HG02852 (cell line): ENCODE results near the gene DNASE1L2.

Experiments
- ATAC-seq: cut with Tn5 transposase; IDR thresholded peaks from one replicate; pipeline ENCODE4 v1.9.1; 2021; ENCODE audit warnings: mild to moderate bottlenecking, moderate library complexity; ENCODE audit not compliant: unreplicated experiment

Gene DNASE1L2, protein sequence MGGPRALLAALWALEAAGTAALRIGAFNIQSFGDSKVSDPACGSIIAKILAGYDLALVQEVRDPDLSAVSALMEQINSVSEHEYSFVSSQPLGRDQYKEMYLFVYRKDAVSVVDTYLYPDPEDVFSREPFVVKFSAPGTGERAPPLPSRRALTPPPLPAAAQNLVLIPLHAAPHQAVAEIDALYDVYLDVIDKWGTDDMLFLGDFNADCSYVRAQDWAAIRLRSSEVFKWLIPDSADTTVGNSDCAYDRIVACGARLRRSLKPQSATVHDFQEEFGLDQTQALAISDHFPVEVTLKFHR

DNA sequence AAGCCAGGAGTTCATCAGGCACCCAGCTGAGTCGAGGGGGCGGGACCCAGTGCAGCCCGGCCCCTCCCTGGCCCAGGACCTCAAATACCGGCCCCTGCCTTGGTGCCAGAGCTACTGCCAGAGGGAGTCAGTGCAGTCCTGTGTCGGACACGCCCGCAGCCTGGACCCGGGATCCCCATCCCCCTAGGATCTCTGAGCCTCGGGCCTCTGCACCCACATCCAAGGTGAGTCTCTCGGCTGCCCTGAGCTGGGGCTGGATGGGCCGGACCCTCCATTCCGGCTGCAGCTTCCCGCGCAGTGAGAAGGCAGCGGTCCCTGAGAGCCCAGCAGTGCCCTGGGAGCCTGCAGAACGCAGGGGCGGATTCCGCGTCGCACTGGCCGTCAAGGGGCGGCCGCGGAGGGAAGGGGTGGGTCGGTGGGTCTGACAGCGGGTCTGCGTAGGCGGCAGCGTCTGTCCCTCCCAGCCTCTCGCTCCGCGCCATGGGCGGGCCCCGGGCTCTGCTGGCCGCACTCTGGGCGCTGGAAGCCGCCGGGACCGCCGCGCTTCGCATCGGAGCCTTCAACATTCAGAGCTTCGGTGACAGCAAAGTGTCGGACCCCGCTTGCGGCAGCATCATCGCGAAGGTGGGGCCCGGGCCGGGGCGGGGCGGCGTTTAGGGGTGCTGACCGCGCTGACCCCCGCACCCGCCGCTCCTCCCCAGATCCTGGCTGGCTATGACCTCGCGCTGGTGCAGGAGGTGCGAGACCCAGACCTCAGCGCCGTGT lies at the start of gene DNASE1L2:
DNASE1L2 (plus strand) TSS at position 108 of the 765 bp plus-strand sequence; CDS start at position 481, 373 bp downstream.
- no peak for ATAC-seq

DNA sequence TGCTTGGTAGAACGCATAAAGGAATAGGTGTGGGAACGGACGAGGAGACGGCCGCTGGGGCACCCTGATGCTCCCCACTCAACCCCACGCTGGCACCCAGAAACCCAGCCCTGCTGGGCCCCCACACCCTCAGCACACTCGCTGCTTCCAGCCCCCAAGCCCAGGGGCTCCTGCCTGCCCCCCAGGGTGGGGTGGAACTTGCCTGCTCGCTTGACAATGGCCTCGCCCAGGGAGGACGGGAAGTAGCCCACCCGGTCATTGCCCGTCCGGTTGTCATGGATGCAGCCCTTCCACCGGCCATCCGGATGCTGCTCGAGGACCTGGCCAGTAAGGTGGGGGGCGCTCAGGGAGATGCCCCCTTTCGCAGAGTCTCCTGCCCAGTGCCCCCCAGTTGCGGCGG lies 49.7 kb upstream of the DNASE1L2 start:
- ATAC-seq: no peak

DNA sequence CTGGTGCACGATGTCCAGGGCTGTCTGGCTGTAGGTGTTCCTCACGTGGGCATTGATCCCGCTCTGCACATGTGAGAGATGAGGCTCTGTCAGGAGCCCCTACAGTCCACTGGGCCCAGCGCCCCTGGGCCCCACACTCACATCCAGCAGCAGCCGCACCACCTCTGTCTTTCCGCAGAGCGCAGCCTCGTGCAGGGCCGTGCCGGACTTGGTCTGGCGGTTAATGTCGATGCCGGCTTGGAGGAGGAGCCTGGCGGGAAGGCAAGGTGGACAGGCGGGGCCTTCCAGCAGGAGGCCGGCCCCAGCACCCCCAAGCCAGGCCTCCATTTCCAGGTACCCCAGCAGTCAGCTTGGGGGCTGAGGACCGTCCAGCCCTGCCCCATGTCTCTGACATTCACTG lies 49.0 kb upstream of the DNASE1L2 start:
- ATAC-seq: no peak

DNA sequence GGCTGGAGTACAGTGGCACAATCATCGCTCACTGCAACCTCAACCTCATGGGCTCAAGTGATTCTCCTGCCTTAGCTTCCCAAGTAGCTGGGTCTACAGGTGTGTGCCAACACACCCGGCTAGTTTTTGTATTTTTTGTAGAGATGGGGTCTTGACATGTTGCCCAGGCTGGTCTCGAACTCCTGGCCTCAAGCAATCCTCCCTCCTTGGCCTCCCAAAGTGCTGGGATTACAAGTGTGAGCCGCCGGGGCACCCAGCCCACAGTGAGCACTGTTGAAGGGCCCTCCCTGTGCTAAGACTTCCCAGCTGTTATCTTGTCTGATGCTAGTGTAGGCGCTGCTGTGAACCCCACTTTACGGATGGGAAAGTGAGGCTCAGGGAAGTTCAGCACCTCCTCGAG lies 47.8 kb upstream of the DNASE1L2 start:
- no peak for ATAC-seq

DNA sequence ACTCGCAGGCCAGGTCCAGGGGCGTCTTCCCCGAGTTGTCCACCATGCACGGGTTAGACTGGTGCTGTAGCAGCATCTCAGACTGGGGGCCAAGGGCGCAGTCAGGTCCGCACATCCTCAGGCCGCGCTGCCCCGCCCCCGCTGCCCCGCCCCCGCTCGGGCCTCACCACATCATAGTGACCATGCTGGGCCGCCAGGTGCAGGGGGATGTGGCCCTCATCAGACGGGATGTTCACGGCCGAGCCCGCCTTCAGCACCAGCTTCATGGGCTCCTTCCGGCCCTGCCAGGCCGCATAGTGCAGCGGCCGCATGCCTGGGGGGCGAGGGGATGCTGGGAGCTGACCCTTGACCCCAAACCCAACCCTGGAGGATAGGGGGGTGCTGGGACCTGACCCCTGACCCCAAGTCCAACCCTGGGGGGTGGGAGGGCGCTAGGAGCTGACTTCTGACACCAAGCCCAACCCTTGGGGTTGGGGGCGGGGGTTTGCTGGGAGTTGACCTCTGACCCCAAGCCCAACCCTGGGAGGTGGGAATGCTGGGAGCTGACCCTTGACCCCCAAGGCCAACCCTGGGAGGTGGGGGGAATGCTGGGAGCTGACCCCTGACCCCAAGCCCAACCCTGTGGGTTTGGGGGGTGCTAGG lies 46.9 kb upstream of the DNASE1L2 start:
- no peak for ATAC-seq

DNA sequence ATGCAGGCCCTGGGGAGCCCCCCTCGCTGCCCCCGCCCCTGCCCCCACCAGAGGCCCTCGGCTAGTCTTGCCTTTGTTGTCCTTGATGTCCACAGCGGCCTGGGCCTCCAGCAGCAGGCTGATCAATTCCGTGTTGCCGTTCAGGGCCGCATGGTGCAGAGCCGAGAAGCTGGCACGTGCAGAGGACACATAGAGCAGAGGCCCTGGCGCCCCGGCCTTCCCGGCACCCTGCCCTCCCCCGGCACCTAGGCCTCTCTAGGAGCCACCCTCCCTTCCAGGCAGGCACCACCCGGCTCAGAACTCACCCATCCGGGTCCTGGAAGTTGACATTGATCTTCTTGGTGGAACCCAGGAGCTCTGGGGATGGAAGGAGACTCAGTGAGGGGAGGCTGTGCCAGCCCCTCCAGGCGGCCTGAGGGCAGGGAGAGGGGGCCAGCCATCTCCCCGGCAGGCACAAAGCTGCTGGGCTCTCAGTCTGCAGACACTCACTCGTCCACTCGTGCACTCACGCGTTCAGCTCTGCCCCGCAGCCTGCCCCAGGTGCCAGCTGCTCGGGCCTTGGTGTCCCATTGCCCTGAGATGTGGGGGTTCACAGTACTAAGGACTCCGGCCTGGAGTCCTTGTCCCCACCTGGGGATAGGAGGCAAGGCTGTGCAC lies 46.1 kb upstream of the DNASE1L2 start:
- no peak for ATAC-seq

DNA sequence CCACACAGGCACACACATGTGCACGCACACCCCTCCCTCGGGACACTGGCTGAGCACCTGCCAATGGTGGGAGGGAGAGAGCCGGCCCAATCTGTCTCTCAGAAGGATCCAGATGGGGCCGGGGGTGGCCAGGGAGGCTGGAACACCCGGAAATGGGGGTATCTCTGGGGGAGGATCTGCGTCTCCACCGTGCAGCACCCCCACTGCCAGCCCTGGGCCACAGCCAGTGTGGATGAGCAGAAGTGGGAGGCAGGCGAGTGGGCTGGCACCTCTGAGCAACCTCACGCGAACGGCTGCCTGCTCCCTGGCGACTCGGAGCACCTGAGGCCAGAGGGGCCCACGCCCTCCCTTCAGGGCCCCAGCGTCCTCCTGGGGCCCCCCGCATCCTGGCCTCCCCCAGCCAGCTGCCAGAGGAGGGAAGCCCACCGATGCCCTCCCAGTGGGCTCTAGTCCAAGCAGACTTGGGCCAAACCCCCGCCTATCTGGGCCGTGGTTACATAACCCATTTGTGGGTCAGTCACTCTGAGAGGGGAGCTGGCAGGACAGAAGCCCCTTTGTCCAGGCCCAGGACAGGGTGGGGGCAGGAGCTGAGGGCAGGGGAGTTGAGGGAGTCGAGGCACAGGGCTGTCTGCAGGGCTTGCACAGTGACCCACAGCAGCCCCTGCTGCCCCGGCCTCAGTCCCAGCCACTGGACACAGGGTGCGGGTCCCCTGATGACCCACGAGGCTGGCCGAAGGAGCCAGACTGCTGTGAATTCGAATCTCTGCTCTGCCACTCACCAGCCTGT lies 45.4 kb upstream of the DNASE1L2 start:
- ATAC-seq: no peak

DNA sequence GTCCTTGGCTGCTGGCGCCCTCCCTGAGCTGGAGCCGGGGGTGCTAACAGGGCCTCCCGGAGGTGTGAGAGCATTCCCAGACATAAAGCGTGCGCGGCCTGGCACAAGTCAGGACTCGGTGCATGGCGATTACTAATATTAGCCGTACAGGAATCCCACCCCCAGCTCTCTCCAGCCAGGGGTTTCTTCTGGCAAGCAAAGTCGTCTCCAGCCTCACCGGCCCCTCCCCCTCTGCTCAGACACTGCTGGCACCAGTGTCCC lies 44.9 kb upstream of the DNASE1L2 start:
- ATAC-seq: no peak

DNA sequence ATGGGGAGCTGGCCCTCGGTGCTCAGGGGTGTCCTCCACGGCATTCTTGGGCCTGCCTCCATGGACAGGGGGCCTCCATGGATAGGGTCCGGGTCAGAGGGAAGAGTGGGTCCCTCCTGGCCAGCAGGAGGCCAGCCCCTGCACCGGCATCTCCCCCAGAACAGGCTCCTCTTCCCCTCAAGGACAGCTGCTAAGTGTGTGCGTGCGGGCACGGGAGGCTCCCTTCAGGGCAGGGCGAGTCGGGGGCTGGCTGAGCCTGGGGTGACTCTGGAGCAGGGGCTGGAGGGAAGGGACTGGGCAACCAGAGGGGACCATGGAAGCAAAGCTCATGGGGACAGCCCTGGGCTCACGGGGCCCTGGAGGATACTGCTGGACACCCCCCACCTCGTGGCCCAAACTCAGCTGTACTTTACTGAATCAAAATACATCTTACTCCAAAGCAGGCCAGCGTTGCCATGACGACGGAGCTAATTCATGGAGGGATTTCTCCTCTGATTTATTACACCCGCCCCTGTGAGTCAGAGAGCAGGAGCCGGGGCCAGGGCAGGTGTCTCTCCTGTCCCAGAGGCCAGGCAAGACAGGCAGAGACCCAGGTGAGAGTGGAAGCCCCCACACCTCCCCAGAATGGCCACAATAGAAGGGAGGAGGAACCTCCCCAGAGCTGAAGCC lies 41.9 kb upstream of the DNASE1L2 start:
- no peak for ATAC-seq

DNA sequence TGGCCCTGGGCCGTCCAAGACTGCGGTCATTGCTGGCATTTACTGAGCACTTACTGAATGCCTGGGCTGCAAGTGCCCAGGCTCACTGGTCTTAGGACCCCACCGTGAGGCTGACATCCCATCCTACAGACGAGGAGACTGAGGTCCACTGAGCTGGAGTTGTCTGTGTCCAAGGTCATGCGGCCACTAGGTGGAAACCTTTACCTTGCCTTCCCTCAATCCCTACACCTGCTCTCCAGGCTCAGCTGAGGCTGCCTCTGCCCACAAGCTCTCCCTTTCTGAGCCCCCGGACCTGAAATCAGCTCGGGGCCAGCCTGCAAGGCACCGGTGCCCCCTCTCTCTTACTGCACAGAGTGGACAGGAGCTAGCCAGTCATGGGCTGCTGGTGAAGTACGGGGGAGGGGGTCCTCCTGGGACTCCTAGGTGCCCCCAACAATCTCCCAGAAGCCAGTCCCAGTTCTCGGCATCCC lies 41.4 kb upstream of the DNASE1L2 start:
- no peak for ATAC-seq

DNA sequence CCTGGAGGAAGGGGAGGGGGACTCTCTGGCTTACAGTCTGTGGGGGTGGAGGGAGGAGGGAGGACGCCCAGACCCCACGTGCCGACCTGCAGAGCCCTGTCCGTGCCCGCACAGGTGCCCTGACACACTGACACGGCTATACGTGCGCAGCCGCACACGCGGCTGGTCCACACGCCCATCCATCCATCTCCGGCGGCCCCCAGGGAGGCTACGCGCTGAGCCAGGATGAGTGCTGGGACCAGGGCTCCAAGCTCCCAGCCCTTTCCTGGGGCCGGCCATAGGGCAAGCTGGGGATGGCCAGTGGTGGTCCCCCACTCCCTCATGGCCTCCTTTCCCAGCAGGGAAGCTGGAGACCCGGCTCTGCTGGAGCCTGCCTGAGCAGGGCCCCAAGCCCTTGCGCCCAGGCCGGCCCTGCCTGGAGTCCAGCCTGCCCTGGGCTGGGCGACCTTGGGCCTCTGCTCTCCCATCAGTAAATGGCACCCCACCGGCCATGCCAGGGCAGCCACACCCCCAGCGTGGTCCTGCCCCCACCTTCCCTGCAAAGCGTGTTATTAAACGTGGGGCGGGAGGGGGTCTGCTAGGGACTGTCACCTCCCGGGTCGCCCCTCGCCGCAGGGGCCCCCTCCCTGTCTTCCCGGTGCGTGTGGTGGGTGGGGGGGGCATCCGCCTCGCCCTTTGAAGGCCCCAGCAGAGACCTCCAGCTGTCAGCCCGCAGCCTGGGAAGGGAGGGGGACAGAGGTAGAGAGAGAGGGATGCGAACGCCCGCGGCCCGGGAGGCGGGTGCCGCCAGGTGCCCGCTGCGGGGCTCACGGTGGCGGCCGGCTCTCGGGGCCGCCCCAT lies 40.7 kb upstream of the DNASE1L2 start:
- no peak for ATAC-seq

DNA sequence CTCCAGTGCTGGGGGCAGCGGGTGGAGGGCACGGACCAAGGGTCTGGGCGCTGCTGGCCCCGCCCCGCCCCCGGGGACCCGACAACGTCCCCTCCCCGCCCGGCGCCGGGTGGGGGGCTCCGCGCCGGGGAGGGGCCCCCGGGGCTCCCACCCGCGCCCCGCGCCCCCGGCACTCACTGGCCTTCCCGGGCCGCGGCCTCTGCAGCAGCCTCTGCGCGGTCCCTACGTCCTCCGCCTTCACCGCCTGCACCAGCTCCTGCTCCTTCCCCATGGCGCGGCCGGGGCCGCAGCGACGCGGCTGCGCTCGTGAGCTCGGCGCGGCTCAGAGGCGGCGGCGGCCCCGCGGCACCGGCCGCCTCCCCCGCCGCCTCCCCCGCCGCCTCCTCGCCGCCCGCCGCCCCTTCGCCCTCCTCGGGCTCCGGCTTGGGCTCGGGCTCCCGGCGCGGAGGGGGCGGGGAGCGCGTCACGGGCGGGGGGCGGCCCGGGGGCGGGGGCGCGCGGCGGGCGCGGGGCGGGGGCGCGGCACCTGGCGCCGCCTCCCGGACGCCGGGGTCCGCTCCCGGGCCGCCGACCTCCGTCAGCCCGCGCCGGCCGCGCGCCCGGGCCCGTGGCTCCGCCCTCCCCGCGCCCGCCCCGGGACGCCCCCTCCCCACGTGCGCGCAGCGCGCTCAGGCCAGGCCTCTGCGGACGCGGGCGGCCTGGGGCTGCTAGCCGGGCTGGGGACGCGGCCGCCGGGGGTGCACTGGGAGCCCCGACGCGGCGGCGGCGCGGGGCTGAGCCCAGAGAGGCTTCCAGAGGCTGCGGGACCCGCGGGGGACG lies 39.9 kb upstream of the DNASE1L2 start, which contains the start of gene CASKIN1:
CASKIN1 (minus strand) TSS at position 444 of the 819 bp plus-strand sequence; CDS start at position 271, 173 bp downstream.
- no peak for ATAC-seq

DNA sequence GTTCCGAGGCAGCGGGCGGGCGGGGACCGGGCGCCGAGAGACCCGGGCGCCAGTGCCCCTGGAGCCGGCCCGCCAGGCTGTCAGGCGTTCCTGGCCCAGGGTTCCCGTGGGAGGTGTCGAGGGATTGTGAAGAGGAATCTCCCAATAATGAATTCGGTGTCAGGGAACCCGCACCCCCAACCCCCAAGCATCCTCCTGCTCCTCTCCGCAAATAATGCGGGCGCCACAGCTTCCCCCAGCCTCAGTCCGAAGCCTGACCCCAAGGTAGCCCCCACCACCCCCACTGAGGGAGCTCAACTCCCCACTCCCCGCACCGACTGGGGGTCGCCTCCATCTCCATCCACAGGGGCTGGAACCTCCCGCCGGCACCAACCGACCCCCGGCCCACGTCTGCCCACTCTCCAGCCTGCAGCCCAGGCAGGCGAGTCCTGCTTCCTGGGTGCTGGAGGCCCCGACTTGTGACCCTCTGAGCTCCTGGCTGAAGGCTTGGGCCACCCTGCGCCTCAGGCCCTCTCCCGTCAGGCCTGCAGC lies 39.2 kb upstream of the DNASE1L2 start:
- ATAC-seq: no peak

DNA sequence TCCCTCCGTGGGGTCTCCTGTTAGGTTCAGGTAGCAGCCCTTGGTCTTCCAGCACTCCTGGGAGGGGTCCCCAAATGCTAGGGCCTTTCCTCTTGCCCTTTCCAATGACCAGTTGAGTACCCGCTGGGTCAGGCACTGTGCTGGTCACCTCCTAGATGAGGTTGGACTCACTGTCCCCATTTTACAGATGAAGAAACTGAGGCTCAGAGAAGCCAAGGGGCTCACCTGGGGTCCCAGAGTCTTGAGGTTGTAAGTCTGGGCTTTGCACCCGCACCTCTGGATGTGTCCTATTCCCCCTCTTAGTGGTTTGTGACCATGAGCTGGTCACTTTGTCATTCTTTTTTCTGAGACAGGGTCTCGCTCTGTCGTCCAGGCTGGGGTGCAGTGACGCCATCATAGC lies 38.5 kb upstream of the DNASE1L2 start:
- ATAC-seq: no peak

DNA sequence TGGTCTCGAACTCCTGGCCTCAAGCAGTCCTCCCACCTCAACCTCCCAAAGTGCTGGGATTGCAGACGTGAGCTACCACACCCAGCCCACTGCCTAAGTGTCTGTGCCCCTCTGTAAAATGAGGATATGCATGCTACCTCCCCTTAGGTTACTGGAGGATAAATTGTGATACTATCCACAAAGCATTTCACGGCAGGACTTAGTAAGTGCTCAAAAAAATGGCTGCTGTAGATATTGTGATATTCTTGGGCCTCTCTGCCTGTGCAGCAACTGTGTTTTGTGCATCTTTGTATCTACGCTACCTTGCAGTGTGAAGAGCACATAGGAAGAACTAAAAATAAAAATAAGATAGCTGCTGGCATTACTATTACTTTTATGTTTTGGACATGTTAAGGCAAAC lies 38.0 kb upstream of the DNASE1L2 start:
- no peak for ATAC-seq

DNA sequence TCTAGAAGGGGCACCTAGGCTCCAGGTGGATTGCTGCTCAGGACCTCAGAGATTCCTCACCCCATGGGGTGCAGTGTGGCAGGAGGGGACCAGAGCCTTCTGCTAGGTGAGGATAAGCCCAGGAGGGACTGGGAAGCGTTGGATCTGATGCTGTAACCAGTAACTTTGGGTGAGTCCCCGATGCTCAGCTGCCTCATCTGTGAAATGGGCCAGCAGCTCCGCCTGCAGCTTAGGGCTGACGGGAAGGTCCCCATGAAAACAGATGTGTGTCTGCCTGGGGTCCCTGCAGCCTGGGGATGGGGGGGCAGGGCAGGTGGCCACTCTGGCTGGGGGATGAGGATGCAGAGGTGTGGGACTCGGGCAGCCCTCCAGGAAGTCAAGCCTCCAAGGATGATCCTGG lies 37.1 kb upstream of the DNASE1L2 start:
- no peak for ATAC-seq

DNA sequence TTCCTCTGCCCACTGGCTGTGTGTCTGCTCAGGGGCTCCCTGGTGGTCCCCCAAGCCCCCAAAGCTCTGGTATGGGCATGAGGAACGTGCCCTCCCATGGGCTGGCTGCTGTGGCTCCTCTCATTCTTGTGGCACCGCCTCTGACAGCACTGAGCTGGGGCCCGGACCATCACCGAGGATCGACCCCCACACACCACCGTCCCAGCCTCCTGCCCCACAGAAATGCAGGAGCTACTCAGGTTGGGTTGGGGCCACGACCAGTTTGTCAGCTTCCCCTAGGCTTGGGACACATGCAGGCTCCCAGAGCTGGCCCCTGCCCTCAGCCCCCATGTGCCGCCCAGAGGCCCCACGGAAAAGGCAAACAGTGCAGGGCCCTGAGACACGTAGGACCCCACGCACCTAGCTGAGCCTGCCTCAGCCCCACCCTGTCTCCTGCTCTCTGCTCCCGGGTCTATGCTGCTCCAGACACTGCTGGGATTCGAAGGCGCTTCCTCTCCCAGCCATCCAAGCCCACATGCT lies 36.6 kb upstream of the DNASE1L2 start:
- no peak for ATAC-seq

DNA sequence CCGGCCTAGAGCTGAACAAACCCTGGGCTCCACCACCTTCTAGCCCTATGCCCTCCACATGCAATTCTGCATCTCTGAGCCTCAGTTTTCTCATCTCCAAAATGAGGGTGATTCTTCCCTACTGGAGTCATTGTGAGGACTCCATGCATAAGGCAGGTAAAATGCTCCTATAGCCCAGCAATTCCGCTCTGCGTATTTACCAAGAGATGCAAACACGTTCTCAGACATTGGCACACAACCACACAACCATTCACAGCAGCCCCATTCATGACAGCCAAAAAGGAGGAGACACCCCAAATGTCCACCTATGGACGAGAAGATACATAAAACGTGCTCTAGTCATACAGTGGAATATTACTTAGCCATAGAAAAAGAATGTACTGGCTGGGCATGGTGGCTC lies 35.9 kb upstream of the DNASE1L2 start:
- no peak for ATAC-seq
